ENCODE results near the gene ASB18.

- no peak for TF ChIP-seq CTCF (IDR thresholded peaks at IDR 0.05)
- TF ChIP-seq POLR2A (IDR thresholded peaks at IDR 0.05), result no peak
These were observed 46.3 kb downstream of the ASB18 start for GRCh38 chr2:236217926-236218325.
